HG03558 (cell line): ENCODE results near the gene FHIT.

ENCODE experiments used
- ATAC-seq: cut with Tn5 transposase; IDR thresholded peaks from one replicate; pipeline ENCODE4 v1.9.1; 2021; ENCODE audit warnings: moderate number of reproducible peaks; ENCODE audit not compliant: unreplicated experiment; ENCODE audit errors: extremely low read depth

The FHIT gene

DNA sequence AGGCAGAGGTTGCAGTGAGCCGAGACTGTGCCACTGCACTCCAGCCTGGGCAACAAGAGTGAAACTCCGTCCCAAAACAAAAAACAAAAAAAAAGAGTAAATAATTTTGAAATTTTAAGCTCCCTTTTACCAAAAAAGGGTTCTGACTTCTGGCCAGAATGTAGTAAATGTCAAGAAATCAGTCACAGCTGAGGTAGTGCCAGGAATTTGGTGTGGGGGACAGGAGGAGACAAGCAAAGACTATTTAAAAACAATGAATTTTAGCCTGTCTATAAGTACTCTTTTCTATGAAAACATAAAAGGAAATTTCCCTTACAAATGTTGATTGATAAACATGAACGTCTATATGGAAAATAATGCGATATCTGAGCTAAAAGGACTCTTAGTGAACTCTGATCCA lies 363.7 kb downstream of the FHIT start:
- ATAC-seq = no peak

DNA sequence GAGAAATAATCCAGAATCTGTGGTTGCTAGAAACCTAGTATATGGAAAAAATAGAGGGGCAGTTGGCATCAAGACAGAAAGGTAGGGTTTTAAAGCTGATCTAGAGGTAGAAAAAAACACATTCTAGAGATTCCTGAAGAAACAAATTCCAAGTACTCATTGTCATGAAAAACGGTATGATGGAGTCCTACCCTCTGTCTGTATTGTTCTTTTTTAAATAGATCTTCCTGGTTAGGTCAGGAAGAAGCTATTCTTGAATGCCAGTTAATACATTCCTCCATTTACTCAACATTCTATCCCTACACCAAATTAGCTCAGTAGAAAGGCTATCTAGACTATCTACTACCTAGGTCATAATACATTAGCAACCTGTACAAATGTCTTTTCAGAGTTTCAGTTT lies 364.7 kb downstream of the FHIT start:
- ATAC-seq = no peak

- ATAC-seq = no peak
These were observed 367.2 kb downstream of the FHIT start for GRCh38 chr3:60884005-60884404.

GRCh38 chr3:60877188-60877587 lies 374.1 kb downstream of the FHIT start:
- ATAC-seq = no peak

DNA sequence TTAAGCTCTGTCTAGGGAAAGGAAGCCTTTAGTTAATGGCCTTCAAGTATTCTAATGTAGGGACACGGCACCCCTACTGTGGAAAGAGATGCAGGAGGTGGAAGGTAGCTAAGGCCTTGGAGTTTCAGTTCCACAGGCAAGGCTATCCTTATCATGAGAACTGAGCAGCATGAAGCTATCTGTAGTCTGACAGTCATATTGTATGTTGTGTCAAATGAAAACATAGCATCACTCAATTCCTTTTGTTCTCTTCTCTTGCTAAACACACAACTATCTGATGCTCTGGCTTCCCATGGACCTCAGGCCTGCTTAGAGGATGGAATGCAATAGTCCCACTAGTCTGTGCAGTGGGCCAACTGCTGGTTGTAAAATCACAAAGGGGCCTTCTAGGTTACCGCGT lies 380.9 kb downstream of the FHIT start:
- ATAC-seq = no peak

GRCh38 chr3:60867200-60867599 lies 384.1 kb downstream of the FHIT start:
- no peak for ATAC-seq

DNA sequence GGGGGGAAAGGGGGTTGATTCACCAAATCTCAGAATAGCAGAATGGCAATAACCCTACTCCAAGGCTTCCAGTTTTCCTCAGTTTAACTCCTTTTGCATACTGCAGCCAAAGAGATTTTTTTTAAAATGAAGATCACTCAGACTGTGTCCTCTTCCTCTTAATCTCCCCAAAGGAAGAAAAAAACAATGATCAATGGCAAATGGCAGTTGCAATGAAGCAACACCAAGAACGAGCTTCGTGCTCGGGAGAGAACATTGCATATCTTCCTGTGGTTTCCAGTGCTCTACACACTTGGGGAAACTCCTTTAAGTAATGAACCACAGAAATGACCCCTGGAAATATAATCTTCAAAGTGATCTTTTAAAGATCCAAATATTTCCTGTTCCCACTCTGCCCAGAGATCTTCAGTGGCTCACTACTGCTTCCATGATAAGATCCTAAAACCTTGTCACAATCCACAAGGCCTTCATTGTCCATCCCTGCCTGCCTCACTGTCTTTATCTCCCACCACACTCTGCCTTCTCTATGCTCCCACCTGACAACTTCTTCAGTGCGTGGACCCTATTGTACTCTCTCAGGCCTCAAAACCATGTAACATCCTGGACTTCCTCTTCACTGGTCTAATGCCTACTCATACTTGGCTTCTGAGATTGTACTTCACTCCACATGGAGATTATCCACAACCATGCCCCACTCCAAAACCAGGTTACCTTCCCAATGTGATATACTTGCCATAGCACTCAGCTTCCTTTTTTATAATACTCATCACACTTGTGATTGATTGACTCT lies 394.8 kb downstream of the FHIT start:
- no peak for ATAC-seq

DNA sequence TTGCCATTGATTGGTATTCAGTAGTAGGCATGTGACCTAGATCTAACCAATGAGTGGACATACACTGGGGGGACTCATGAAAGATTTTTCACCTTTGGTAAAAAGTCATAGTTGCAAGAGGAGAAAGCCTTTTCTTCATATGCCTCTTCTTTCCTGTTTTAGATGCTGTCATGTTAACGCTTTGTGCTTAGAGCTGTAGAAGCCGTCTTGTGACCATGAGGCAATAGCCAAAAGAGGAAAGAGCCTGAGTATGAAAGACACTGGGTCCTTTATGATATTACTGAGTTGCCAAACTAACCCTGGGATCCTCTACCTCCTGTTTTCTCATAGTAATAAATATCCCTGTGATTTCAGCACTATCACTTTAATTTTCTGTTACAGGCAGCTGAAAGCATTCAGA lies 396.0 kb downstream of the FHIT start:
- no peak for ATAC-seq

DNA sequence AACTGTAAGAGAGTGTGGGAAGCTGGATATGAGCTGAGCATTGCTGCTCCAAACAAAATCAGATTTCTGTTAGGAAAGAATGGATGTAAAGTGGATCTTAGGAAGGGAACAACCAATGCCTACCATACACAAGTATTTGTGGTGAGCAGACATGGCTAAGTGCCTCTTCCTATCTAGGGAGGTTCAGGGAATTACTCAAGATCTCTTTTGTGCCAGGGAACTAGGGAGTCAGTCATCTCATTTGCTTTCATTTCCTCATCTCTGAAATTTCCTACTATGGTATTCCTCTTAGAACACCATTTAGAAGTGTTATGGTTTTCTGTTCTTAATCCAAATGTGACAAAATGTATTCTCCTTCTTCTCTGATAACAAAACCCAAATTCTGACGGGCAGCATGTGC lies 396.5 kb downstream of the FHIT start:
- no peak for ATAC-seq

DNA sequence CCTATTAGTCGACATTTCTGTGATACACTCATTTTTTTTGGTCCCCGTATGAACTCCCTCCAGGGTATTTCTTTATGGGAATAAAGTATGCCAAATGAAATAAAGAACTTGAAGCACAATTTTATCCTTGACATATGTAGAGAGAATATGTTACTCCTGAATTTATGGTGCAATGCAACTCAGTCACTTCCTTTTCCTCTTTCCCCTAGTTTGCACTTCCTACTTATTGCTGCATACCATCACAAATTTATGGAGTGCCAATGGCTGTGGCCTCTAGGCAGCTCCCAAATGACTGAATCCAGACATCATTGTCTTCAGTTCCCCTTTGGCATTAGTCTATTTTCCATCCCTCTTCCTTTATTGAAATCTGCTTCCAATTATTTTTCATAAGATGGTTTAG lies 403.5 kb downstream of the FHIT start:
- ATAC-seq = no peak

GRCh38 chr3:60844256-60844655 lies 407.0 kb downstream of the FHIT start:
- no peak for ATAC-seq

- no peak for ATAC-seq
These were observed 409.9 kb downstream of the FHIT start for GRCh38 chr3:60841355-60841754.

DNA sequence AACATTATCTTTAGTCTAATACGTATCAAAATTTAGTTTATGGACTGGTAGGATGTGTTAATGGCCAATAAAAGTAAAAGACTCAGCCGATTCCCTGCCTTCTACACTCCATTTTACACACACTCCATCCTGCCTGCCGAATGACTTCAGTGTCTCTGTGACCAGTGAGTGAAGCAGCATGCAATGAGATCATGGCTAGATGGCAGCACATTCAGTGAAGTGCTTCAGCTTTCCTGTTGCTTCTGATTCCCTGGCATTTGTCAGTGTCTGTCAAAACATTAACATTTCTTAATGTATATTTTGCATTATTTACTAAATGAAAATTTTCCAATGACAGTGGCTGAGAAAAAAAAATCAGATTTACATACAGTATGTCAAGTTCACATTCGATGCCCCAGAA lies 412.0 kb downstream of the FHIT start:
- ATAC-seq = no peak

DNA sequence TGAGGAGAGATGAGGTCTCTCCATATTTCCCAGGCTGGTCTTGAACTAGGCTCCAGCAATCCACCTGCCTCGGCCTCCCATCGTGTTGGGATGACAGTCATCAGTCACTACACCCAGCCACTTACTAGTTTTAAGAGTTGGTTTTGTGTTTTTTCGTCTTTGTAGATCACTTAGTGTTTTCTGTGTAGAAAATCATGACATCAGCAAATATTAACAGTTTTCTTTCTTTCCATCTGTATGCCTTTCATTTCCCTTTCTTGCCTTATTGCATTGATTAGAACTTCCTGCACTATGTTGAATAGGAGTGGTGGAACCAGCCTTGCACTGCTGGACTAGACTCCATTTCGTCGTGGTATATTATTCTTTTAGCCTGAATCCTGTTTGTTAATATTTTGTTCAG lies 415.5 kb downstream of the FHIT start:
- ATAC-seq = no peak

- ATAC-seq = no peak
These were observed 422.2 kb downstream of the FHIT start for GRCh38 chr3:60829058-60829457.

- no peak for ATAC-seq
These were observed 423.6 kb downstream of the FHIT start for GRCh38 chr3:60827666-60828065.

DNA sequence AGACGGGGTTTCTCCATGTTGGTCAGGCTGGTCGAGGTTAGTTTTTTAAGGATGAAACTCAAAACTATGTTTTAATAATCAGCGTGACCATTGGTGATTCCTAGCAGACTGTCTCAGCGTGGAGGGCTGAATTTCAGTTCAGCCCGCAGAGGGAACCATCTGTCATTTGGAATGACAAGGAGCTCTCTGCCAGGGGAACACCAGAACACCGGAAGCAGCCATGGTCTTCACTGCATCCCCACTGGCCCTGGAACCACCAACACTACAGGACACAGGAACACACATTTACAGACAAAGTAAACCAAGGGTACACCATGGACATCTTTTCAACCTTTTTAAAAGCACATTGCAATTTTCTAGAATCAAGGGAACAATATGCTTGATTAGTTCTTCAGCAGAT lies 424.7 kb downstream of the FHIT start:
- ATAC-seq = no peak

GRCh38 chr3:60812502-60812901 lies 438.8 kb downstream of the FHIT start:
- ATAC-seq = peak; percentile 70

DNA sequence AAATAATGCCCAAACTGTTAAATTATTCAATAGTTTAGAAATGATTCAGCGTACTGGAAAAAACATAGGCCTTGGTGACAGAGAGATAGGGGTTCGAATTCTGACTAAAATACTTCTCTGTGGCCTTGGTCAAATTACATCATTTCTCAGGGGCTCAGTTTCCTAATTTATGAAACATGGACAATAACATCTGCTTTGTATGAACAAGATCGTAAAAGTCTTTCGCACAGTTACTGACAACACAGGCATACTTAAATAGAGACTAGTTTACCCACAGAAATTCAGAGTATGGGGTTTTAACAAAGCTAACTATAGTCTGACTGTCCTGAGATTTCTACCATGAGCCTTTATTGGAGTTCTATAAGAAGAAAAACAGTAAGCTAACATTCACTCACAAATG lies 440.4 kb downstream of the FHIT start:
- no peak for ATAC-seq

DNA sequence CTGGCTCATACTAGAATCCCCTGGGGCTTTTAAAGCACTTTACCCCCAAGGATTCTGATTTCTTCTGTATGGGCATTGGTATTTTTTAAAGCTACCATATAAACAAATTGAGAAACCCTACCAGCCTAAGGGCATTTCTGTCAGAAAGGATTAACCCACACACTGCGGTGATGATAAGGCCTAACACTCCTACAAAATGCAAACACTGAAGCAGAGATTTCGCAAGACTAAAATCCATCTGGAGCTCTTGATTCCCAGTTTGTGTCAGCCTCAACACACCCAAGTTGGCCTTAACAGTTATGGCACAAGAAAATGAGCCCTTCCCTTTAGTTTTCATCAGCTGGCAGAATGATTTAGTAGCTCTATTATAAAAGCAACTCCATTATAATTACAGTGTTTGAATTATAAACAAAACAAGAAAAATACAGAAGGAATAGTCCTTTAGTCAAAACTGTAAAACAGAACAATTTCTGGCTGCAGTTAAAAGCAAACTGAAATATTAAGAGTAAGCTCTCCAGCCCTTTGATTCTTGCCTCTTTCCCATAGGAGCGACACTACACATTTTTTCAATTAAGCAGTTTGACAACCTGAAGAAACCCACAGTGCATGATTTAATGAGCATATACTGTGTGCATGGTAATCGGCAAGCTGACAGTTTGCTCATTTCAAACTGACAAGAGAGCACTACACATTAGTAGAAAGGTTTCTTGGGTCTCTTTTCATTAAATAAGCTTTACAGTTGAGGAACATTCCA lies 441.2 kb downstream of the FHIT start:
- no peak for ATAC-seq

DNA sequence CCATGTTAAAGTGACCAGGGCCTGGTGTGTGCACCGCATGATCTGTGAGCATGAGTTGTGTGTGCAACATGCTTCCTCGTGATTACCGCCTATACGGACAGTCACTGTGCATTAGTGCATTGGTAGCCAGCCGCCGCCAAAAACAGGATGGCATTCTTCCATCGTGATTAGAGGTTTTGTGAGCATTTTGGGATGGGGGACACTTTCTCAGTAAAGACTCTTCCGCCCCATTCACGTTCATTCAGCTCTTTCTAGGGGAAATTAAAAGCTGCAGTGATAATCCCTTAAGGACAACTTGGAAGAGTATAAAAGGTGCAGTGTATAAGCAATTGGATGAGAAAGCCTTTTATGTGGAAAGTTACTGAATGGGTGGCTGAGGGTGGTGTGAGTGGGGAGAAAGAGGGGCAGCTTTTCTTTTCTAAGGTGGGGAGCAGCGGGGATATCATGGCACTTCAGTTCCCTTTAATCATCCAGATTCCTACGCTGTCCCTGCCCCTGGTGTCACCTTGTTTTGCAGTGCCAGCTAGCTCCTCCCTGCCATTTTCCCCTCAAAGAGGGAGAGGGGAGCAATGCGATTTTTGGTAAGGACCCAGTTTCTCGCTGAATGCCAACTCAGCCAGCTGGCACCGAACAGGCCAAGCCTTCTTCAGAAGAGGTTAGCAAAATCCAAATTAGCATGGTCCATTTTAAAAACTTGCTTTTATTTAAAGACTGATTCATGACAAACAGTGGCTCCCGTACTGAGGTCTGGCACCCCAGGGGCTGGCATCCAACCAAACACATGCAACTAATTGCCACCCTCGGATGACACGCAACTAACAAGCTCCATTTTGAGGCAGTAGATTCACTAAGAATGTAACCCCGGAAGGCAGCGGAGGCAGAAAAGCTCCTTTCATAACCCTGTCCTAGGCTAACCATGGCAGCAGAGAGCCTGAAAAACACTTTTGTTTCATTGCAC lies 447.8 kb downstream of the FHIT start:
- ATAC-seq = no peak
